ENCODE results near the gene CDKAL1.

- TF ChIP-seq CSDC2 (CRISPR knock-in tag; IDR thresholded peaks at IDR 0.05) (0 out of 2 replicates have a peak, but pooled peaks have one; percentile 46), ZFP30 (CRISPR knock-in tag; IDR thresholded peaks at IDR 0.05) (no peak), TCF4 (CRISPR knock-in tag; IDR thresholded peaks at IDR 0.05; ENCODE audit: borderline replicate concordance) (peak; percentile 72; the same call in 1 of the 2 replicates), ZNF8 (CRISPR knock-in tag; IDR thresholded peaks at IDR 0.05) (no peak), GLIS3 (CRISPR knock-in tag; IDR thresholded peaks at IDR 0.05) (no peak), OSR1 (CRISPR knock-in tag; IDR thresholded peaks at IDR 0.05) (no peak), ZC3H10 (CRISPR knock-in tag; IDR thresholded peaks at IDR 0.05) (peak; percentile 46; the same call in 1 of the 2 replicates), ZNF70 (CRISPR knock-in tag; IDR thresholded peaks at IDR 0.05) (no peak), ZNF565 (CRISPR knock-in tag; conservative IDR thresholded peaks at IDR 0.05; ENCODE audit: low read depth) (no peak), ESRRG (CRISPR knock-in tag; IDR thresholded peaks at IDR 0.05) (no peak), BACH2 (CRISPR knock-in tag; IDR thresholded peaks at IDR 0.05; ENCODE audit: borderline replicate concordance) (no peak)
- TF ChIP-seq, protein P1, sequence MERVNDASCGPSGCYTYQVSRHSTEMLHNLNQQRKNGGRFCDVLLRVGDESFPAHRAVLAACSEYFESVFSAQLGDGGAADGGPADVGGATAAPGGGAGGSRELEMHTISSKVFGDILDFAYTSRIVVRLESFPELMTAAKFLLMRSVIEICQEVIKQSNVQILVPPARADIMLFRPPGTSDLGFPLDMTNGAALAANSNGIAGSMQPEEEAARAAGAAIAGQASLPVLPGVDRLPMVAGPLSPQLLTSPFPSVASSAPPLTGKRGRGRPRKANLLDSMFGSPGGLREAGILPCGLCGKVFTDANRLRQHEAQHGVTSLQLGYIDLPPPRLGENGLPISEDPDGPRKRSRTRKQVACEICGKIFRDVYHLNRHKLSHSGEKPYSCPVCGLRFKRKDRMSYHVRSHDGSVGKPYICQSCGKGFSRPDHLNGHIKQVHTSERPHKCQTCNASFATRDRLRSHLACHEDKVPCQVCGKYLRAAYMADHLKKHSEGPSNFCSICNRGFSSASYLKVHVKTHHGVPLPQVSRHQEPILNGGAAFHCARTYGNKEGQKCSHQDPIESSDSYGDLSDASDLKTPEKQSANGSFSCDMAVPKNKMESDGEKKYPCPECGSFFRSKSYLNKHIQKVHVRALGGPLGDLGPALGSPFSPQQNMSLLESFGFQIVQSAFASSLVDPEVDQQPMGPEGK (CRISPR knock-in tag; IDR thresholded peaks at IDR 0.05; ENCODE audit: borderline replicate concordance), result no peak
- TF ChIP-seq, protein P2, sequence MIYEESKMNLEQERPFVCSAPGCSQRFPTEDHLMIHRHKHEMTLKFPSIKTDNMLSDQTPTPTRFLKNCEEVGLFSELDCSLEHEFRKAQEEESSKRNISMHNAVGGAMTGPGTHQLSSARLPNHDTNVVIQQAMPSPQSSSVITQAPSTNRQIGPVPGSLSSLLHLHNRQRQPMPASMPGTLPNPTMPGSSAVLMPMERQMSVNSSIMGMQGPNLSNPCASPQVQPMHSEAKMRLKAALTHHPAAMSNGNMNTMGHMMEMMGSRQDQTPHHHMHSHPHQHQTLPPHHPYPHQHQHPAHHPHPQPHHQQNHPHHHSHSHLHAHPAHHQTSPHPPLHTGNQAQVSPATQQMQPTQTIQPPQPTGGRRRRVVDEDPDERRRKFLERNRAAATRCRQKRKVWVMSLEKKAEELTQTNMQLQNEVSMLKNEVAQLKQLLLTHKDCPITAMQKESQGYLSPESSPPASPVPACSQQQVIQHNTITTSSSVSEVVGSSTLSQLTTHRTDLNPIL (CRISPR knock-in tag; IDR thresholded peaks at IDR 0.05; ENCODE audit: low read depth), result peak; percentile 77; the same call in 1 of the 2 replicates
- TF ChIP-seq, protein P3, sequence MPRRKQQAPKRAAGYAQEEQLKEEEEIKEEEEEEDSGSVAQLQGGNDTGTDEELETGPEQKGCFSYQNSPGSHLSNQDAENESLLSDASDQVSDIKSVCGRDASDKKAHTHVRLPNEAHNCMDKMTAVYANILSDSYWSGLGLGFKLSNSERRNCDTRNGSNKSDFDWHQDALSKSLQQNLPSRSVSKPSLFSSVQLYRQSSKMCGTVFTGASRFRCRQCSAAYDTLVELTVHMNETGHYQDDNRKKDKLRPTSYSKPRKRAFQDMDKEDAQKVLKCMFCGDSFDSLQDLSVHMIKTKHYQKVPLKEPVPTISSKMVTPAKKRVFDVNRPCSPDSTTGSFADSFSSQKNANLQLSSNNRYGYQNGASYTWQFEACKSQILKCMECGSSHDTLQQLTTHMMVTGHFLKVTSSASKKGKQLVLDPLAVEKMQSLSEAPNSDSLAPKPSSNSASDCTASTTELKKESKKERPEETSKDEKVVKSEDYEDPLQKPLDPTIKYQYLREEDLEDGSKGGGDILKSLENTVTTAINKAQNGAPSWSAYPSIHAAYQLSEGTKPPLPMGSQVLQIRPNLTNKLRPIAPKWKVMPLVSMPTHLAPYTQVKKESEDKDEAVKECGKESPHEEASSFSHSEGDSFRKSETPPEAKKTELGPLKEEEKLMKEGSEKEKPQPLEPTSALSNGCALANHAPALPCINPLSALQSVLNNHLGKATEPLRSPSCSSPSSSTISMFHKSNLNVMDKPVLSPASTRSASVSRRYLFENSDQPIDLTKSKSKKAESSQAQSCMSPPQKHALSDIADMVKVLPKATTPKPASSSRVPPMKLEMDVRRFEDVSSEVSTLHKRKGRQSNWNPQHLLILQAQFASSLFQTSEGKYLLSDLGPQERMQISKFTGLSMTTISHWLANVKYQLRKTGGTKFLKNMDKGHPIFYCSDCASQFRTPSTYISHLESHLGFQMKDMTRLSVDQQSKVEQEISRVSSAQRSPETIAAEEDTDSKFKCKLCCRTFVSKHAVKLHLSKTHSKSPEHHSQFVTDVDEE (CRISPR knock-in tag; IDR thresholded peaks at IDR 0.05), result 0 out of 2 replicates have a peak, but pooled peaks have one; percentile 41
Measured at GRCh38 chr6:21026576-21027273, 492.5 kb downstream of the CDKAL1 start.

Data from SK-N-SH treated with all-trans-retinoic acid at 6 μM for 48 hours (cell line).